Dendritic cell treated with granulocyte-macrophage colony-stimulating factor and Interleukin-4, amounts not matched to agents 40 ng/mL and 50 ng/mL, for 4 days (primary cell): Measurements from ENCODE around the gene S100A6.
"Not testable (repeated sequence)": the region's sequence is repeated elsewhere in the genome, so short reads cannot be mapped to it uniquely, and the experiment has no call there.

ENCODE experiments used
- H3K27ac Mint-ChIP-seq: one replicate; pipeline ENCODE4 v1.8.0; 2022; ENCODE audit warnings: mild to moderate bottlenecking, mixed read lengths
- H3K27me3 Mint-ChIP-seq: one replicate; pipeline ENCODE4 v1.8.0; 2022; ENCODE audit warnings: mild to moderate bottlenecking, mixed read lengths
- H3K36me3 Mint-ChIP-seq: one replicate; pipeline ENCODE4 v1.8.0; 2022; ENCODE audit warnings: low read depth, mixed read lengths
- H3K4me1 Mint-ChIP-seq: one replicate; pipeline ENCODE4 v1.8.0; 2022; ENCODE audit warnings: low read depth, mixed read lengths
- H3K4me3 Mint-ChIP-seq: one replicate; pipeline ENCODE4 v1.8.0; 2022; ENCODE audit warnings: mild to moderate bottlenecking, moderate library complexity, mixed read lengths
- H3K9me3 Mint-ChIP-seq: one replicate; pipeline ENCODE4 v1.8.0; 2022; ENCODE audit warnings: mixed read lengths
- intact Hi-C: fragments of 100-400 bp; cut with micrococcal nuclease; formaldehyde crosslinking; loops from one replicate; pipeline ENCODE4 v1.15.0; 2022

The S100A6 gene

DNA sequence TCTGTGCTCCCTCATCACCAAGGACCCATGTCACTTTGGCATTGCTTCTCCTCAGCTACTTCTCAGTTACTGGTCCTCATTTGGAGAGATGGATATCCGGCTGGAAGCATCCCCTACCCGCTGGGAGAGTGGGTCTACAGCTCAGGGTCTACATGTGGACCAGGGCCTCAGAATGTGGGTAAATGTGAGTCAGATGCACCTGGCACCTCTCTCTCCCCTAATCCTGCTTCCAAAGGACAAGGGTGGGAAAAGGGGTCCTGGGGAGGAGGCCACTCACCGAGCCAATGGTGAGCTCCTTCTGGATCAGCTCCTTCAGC is 908 bp downstream of the S100A6 start:
- Mint-ChIP-seq H3K36me3 (peaks cover 42% of the 10 kb centered on the region), H3K27me3 (no peaks in the 10 kb centered on the region)

DNA sequence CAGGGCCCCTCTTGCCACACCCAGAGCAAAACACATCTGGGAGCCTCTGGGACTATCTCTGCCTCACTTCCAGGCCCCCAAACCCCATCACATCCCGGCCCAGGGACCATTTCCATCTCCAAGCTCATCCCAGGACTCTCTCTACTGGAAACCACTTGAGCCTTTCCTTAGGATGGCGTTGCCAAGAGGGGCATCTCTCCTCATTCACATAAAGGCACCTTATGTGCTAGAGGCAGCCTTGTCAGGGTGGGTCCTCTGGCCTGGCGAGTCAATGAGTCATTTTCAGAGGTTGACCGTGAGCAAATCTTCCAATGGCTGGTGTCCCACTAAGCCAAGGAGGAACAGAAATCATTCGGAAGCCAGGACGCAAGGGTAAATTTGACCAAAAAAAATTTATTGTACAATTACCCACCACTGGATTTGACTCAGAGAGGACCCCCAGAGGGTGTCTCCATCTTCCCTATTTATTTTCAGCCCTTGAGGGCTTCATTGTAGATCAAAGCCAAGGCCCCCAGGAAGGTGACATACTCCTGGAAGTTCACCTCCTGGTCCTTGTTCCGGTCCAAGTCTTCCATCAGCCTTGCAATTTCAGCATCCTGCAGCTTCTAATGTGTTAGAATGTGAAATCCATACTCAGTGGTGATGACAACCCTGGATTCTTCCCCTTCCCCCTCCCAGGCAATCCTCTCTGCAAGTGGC is 1.4 kb downstream of the S100A6 start:
- peak overlapping the region; percentile 95 for H3K4me3 Mint-ChIP-seq
- H3K9me3 Mint-ChIP-seq = no peaks in the 10 kb centered on the region
- intact Hi-C loops = no loop called here
- no peaks in the 10 kb centered on the region for H3K27me3 Mint-ChIP-seq
- peaks cover 64% of the 10 kb centered on the region for H3K4me1 Mint-ChIP-seq
- peak overlapping the region; percentile 91 for H3K27ac Mint-ChIP-seq
- H3K36me3 Mint-ChIP-seq = peaks cover 43% of the 10 kb centered on the region

More for the DNA sequence above, 908 bp downstream of the S100A6 start:
- H3K4me1 Mint-ChIP-seq = peaks cover 69% of the 10 kb centered on the region
- H3K9me3 Mint-ChIP-seq = no peaks in the 10 kb centered on the region
- peak overlapping the region; percentile 91 for H3K27ac Mint-ChIP-seq
- peak overlapping the region; percentile 95 for H3K4me3 Mint-ChIP-seq
- intact Hi-C loops = no loop called here

DNA sequence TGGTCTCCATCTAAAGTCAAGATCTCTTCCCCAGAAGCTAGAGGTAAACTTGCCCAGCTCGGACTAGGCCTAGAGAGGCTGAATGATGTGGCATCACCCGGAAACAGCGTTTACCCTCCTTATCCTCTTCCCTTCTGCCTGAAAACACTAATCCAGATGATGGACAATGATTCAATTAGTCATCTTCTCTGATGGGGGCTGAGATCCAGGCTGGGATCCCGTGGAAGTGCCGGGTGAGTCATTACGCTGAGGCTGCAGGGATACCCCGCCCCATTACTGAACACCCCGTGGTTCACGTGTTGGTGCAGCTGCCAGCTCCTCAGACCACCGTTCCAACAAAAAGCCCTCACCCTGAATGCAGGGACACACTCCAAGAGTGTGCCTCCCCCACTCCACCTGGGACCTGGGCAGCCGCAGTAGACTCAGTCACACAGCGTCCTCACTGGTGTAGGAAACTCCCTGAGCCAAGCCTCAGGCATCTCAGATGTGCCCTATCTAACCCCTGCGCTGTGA is 2.0 kb downstream of the S100A6 start:
- Mint-ChIP-seq H3K9me3 (no peaks in the 10 kb centered on the region), H3K27ac (peak overlapping the region; percentile 91), H3K4me1 (peaks cover 67% of the 10 kb centered on the region)

DNA sequence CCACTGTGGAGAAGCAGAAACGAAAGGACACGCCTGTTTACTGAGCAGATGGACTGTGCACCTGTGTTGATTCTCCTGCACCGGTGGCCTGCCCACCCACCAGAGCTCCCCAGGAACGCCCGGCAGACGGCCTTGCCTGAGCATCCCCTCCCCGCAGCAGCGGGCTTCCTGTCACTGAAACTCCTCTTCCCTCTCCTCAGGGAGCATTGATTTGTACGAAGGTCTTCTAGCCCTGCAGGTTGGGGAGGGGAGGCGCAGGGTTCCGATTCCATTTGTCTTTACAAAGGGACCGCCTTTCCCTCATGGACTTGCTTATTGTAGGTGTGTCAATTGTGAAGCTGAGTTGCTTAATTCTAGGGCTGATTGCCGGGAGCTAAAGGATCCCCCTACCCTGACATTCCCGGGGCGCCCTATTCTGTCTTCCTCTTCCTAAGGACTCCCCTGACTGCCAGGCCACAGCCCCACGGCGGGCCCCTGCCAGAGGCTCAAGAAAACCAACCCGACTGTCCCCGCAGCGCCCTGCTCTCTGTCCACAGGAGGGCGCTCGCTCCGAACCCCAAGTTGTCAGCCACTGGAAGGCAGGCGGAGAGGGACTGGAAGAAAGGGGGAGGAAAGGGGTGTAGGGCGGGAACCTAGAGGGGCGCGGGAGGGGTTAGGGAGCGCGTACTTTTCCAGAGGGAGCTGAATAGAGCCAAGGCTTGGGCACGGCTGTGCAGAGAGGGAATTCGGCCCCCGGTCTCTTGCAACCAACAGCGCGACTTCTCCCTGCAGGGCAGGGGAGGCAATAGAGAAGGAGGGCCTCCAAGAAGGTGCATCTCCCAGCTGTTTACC is 2.8 kb downstream of the S100A6 start:
- H3K27me3 Mint-ChIP-seq = no peaks in the 10 kb centered on the region
- peaks cover 46% of the 10 kb centered on the region for H3K36me3 Mint-ChIP-seq
- no peaks in the 10 kb centered on the region for H3K9me3 Mint-ChIP-seq
- H3K4me3 Mint-ChIP-seq = peak overlapping the region; percentile 95
- intact Hi-C loops = loop anchor here (1.0 kb wide), 1 partner anchor 35 kb away; no protein-coding TSS in a partner anchor
- H3K4me1 Mint-ChIP-seq = peaks cover 63% of the 10 kb centered on the region
- peak overlapping the region; percentile 91 for H3K27ac Mint-ChIP-seq

More for the DNA sequence above, 2.0 kb downstream of the S100A6 start:
- H3K4me3 Mint-ChIP-seq = peak overlapping the region; percentile 95
- no peaks in the 10 kb centered on the region for H3K27me3 Mint-ChIP-seq
- intact Hi-C loops = loop anchor here (1.0 kb wide), 1 partner anchor 35 kb away; no protein-coding TSS in a partner anchor
- peaks cover 44% of the 10 kb centered on the region for H3K36me3 Mint-ChIP-seq

DNA sequence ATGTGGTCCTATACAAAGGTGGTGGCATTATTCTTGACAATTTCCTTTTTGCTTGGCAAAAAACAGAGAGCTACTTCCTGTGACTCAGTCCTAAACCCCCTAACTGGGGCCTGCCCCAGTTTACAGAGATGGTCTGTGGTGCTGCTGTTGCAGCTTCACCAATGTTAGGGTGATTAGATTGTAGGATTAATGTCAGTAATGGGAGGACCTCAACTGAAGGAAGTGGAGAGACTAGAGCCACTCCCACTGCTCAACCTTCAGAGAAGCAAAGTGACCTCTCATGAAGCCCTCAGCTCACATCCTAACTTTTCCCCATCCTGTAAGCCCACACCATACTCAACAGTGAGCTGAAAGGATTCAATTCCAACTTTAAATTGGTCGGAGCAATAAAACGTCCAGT is 3.6 kb downstream of the S100A6 start:
- no peaks in the 10 kb centered on the region for H3K9me3 Mint-ChIP-seq
- H3K27me3 Mint-ChIP-seq = no peaks in the 10 kb centered on the region
- peak overlapping the region; percentile 91 for H3K27ac Mint-ChIP-seq
- peaks cover 63% of the 10 kb centered on the region for H3K4me1 Mint-ChIP-seq
- H3K4me3 Mint-ChIP-seq = peak overlapping the region; percentile 95
- H3K36me3 Mint-ChIP-seq = peaks cover 54% of the 10 kb centered on the region
- intact Hi-C loops = no loop called here

DNA sequence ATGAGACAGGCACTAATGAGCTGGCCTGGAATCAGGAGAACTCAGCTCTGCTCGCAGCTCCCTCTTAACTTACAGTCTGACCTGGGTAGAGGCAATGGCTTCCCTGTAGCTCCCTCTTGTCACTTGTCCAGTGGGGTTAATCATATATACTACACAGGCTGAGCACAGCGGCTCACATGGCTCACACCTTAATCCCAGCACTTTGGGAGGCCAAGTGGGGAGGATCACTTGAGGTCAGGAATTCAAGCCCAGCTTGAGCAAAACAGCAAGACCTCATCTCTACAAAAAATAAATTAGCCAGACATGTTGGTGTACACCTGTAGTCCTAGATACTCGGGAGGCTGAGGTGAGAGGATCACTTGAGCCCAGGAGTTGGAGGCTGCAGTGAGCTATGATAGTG is 4.2 kb downstream of the S100A6 start:
- intact Hi-C loops = no loop called here
- Mint-ChIP-seq H3K36me3 (peaks cover 56% of the 10 kb centered on the region), H3K27me3 (no peaks in the 10 kb centered on the region), H3K27ac (no peak overlapping the region), H3K4me3 (no peak overlapping the region), H3K4me1 (peaks cover 63% of the 10 kb centered on the region), H3K9me3 (no peaks in the 10 kb centered on the region)

DNA sequence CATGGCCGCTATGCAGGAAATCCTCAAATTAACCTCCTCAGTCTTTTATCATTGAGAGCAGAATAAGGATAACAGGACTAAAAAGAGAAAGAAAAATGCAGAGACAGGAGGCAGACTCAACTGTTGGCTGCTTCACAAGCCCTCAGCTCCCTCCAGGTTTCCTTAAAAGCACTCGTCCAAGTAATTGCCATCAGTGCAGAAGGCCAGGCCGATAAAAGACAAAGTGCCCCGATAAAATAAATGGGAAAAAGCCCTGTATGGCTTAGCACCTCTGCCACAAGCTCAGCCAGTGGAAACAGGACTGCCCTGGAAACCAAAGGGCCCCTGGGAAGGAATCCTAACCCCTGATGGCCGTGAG is 8.1 kb downstream of the S100A6 start:
- peaks cover 46% of the 10 kb centered on the region for H3K4me1 Mint-ChIP-seq
- H3K27me3 Mint-ChIP-seq = no peaks in the 10 kb centered on the region
- peaks cover 19% of the 10 kb centered on the region for H3K36me3 Mint-ChIP-seq
- no peak overlapping the region for H3K27ac Mint-ChIP-seq
- intact Hi-C loops = no loop called here
- no peaks in the 10 kb centered on the region for H3K9me3 Mint-ChIP-seq
- H3K4me3 Mint-ChIP-seq = no peak overlapping the region

DNA sequence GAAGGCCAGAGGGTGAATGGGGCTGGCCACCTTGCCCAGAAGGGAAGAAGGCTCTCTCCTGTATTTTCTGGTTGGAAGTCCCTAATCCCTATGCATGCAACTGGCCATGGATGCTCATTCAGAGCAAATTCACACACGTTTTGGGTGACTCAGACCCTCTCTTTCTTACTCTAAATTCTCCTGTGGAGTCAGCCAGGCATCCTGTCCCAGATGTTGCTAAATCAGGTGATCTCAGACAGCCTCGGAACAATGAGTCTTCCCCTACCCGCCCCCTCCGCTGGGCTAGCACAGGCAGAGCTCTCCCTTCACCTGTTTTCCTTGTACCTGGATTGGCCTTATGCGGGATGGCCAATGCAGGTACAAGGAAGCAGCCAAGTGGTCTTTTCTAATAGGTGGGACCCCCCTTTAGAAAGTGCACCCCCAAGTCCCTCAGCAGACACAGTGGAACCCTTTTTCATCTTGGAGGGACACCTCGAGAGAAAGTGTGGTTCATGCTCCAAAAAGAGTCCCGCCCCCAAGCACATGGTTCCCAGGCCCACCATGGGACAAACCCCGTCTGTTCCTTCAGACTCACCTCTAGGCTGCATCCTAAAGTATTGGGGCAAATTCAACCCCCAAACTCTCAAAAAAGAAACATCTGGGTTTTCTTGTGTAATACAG is 8.6 kb downstream of the S100A6 start:
- Mint-ChIP-seq H3K4me1 (peaks cover 46% of the 10 kb centered on the region), H3K4me3 (no peak overlapping the region), H3K36me3 (peaks cover 19% of the 10 kb centered on the region), H3K27ac (peak overlapping the region; percentile 39), H3K9me3 (no peaks in the 10 kb centered on the region), H3K27me3 (no peaks in the 10 kb centered on the region)
- intact Hi-C loops = no loop called here

DNA sequence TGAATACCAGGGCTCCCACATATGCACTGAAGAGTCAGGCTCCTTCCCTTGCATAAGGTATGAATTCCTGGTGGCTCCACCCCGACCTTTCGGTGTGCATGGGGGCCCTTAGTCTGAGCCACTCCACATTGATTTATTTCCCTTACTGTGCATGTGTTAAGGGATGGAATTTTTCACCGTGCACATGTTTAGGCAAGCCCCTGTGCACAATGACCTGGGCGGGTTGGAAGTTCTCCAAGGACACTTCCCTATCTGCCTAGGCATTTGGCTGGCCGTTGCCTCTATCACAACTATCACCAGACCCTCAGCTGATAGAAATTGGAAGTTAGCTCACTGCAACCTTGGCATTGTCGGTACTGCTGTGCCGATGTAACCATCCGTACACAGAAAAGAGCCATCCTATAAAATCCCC is 9.7 kb downstream of the S100A6 start:
- Mint-ChIP-seq H3K27ac (peak overlapping the region; percentile 9), H3K9me3 (no peaks in the 10 kb centered on the region), H3K4me1 (peaks cover 45% of the 10 kb centered on the region), H3K27me3 (no peaks in the 10 kb centered on the region), H3K4me3 (no peak overlapping the region), H3K36me3 (peaks cover 19% of the 10 kb centered on the region)
- intact Hi-C loops = no loop called here

DNA sequence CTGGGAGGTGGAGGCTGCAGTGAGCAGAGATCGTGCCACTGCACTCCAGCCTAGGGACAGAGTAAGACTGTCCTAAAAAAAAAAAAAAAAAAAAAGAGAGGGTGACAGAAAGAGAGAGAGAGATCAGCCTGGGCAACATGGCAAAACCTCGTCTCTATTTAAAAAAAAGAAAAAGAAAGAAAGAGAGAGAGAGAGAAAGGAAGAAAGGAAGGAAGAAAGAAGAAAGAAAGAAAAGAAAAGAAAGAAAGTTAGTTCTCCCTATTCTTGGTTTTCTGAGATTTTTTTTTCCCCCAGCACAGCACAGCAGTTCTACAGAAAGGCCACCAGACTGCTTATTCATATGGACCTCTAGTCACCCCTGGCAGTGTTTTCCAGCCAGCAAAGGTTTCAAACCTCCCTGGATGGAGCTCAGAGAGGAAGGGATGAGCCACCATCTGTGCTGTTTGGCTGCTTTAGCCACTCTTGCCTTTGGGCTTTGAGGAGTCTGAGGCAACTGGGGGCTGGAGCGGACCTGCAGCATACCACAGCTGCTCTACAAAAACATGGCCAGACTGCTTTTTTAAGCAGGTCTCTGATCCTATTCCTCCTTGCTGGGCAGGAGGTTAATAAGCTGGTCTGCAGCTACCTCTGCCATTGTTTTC is 10.6 kb downstream of the S100A6 start:
- Mint-ChIP-seq H3K27me3 (no peaks in the 10 kb centered on the region), H3K4me3 (no peak overlapping the region), H3K4me1 (peaks cover 48% of the 10 kb centered on the region), H3K27ac (peak overlapping the region; percentile 9), H3K9me3 (no peaks in the 10 kb centered on the region), H3K36me3 (peaks cover 19% of the 10 kb centered on the region)
- intact Hi-C loops = no loop called here

DNA sequence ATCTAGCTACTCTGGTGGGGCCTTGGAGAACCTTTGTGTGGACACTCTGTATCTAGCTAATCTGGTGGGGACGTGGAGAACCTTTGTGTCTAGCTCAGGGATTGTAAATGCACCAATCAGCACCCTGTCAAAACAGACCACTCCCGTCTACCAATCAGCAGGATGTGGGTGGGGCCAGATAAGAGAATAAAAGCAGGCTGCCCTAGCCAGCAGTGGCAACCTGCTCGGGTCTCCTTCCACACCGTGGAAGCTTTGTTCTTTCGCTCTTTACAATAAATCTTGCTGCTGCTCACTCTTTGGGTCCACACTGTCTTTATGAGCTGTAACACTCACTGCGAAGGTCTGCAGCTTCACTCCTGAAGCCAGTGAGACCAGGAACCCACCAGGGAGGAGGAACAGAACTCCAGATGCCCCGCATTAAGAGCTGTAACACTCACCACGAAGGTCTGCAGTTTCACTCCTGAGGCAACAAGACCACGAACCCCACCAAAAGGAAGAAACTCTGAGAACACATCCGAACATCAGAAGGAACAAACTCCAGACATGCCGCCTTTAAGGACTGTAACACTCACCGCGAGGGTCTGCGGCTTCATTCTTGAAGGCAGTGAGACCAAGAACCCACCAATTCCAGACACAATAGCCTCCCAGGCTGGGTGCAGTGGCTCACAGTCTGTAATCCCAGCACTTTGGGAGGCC is 13.3 kb downstream of the S100A6 start:
- H3K27ac Mint-ChIP-seq, H3K36me3 Mint-ChIP-seq, H3K27me3 Mint-ChIP-seq, intact Hi-C loops, H3K4me3 Mint-ChIP-seq, H3K9me3 Mint-ChIP-seq: not testable (repeated sequence)
- peaks cover 55% of the 10 kb centered on the region for H3K4me1 Mint-ChIP-seq

DNA sequence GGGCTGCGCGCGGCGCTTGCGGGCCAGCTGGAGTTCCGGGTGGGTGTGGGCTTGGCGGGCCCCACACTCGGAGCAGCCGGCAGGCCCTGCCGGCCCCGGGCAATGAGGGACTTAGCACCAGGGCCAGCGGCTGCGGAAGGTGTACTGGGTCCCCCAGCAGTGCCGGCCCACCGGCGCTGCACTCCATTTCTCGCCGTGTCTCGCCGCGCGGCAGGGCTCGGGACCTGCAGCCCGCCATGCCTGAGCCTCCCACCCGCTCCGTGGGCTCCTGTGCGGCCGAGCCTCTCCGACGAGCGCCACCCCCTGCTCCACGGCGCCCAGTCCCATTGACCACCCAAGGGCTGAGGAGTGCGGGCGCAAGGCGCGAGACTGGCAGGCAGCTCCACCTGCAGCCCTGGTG is 14.0 kb downstream of the S100A6 start:
- H3K27ac Mint-ChIP-seq, H3K9me3 Mint-ChIP-seq, H3K36me3 Mint-ChIP-seq, H3K27me3 Mint-ChIP-seq, H3K4me3 Mint-ChIP-seq, intact Hi-C loops: not testable (repeated sequence)
- H3K4me1 Mint-ChIP-seq = peaks cover 49% of the 10 kb centered on the region

DNA sequence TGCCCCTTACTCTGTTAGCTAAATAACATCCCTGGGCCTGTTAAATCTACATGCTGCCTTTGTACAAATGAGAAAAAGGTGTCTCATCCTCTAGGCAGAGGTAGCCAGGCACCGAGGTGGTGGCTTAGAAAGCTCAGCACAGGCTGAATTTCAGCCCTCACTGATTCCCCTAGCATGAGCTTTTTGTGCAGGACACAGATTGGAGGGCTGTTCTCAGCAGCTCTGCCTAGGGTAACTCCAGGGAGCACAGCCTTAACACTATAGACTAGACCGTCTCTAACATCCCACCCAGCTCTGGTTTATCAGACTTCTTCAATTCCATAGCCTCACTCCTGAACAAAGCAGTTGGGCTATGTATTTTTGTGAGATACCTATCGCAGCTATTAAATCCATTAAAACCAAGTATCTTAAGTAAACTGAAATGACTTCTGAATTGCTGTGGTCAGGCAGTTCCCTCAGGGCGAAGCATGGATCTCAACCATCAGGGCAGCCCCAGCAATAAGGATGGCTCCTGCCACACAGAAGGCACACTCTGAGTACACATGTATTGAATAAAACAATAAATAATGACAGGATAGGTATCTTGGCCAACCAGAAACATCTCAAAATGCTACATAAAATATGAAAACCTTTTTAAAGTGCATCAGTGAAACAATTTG is 14.8 kb downstream of the S100A6 start:
- H3K27ac Mint-ChIP-seq = no peak overlapping the region
- no peak overlapping the region for H3K4me3 Mint-ChIP-seq
- intact Hi-C loops = no loop called here
- no peaks in the 10 kb centered on the region for H3K9me3 Mint-ChIP-seq
- no peaks in the 10 kb centered on the region for H3K36me3 Mint-ChIP-seq
- H3K27me3 Mint-ChIP-seq = no peaks in the 10 kb centered on the region
- peaks cover 49% of the 10 kb centered on the region for H3K4me1 Mint-ChIP-seq
